ENCODE results near the gene ADAM15. TPM values are rescaled to one million over a fixed set of nuclear protein-coding genes. Genes with fewer than 3 reads are reported as not detected.

The ADAM15 gene
- total RNA-seq, 4 donors from 2014 or later, result 65.4 to 115 (median 100.0) TPM

DNA sequence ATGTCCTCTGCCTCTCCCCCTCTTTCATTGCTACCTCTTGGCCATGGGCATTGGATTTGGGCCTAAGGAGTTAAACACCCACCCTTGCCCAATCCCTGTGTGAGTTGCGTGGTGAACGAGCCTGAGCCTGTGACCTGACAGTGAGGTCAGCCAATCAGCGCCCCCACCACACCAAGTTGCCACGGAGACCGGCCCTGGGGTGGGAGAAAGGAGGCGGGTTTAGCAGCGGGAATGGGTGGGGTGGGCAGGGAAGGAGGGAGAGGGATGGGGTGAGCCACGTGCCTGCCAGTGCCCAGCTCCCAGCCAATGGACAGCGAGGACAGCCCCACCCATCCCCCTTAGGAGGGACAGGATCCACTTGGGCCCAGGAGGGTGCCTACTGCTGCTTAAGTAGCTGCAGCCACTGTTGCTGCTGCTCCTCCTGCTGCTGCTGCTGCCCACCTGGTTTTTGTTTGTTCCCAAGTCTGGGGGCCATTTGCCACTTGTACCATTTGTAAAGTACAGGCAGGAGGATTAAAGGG lies 39.0 kb upstream of the ADAM15 start:
- TF ChIP-seq POLR2A (IDR thresholded peaks at IDR 0.05) (no peak), POLR2AphosphoS5 (IDR thresholded peaks at IDR 0.05) (peak; percentile 33)
- no peaks in the 10 kb centered on the region for H3K9me3 ChIP-seq
- H3K4me3 ChIP-seq, result peak overlapping the region in 1 of 2 donors; percentile 4
- 40% methylated on average over 3 of the region's 9 CpGs; no CpG with 5 or more reads in 1 of the 2 donors for WGBS, 2 donors (ENCODE audit: low coverage in 1 of 2)
- peak overlapping the region; percentile 2 to 97 (median 76) for H3K27ac ChIP-seq
- peak; percentile 69 for ATAC-seq
- peaks cover 2 to 83% (median 38%) of the 10 kb centered on the region in 3 donors for H3K4me1 ChIP-seq
- H3K36me3 ChIP-seq, result peaks cover 0 to 28% of the 10 kb centered on the region in 2 donors
- no peaks in the 10 kb centered on the region for H3K27me3 ChIP-seq

- Histone ChIP-seq H3K36me3 (peaks cover 0 to 28% of the 10 kb centered on the region in 2 donors), H3K27ac (peak overlapping the region in 3 of 4 donors; percentile 64 to 97 (median 88)), H3K4me1 (peaks cover 2 to 83% (median 40%) of the 10 kb centered on the region in 3 donors), H3K9me3 (no peaks in the 10 kb centered on the region), H3K27me3 (no peaks in the 10 kb centered on the region), H3K4me3 (peak overlapping the region in 1 of 2 donors; percentile 4)
- no peak for ATAC-seq
- 63% methylated on average over 2 of the region's 3 CpGs; no CpG with 5 or more reads in 1 of the 2 donors for WGBS, 2 donors (ENCODE audit: low coverage in 1 of 2)
- TF ChIP-seq POLR2AphosphoS5 (IDR thresholded peaks at IDR 0.05) (no peak), CTCF (IDR thresholded peaks at IDR 0.05) (no peak), POLR2A (IDR thresholded peaks at IDR 0.05) (no peak), EP300 (IDR thresholded peaks at IDR 0.05) (no peak)
Observed at GRCh38 chr1:155012776-155013602, 38.1 kb upstream of the ADAM15 start.

DNA sequence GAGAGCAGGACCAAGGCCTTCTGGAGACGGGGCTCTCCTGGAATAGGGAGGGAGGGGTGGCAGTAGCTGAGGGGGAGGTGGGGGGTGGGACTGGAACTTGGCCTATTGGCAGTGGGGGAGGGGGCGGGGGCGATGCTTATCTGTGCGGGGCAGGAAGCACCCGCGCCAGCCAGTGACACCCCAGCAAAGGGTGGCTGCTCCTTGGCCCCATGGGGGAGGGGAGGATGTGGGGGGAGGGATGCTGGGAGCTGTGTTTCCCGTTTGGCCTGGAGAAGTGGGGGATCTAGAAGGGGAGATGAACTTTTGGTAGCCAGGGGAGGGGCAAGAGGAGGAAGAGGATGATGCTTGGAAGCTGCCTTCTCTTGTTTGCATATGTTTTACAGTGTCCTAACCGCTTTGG lies 37.5 kb upstream of the ADAM15 start:
- TF ChIP-seq EP300 (IDR thresholded peaks at IDR 0.05) (no peak), POLR2A (IDR thresholded peaks at IDR 0.05) (no peak), POLR2AphosphoS5 (IDR thresholded peaks at IDR 0.05) (no peak), CTCF (IDR thresholded peaks at IDR 0.05) (no peak)
- Histone ChIP-seq H3K9me3 (no peaks in the 10 kb centered on the region), H3K4me3 (no peak overlapping the region), H3K27me3 (no peaks in the 10 kb centered on the region), H3K36me3 (peaks cover 0 to 28% of the 10 kb centered on the region in 2 donors), H3K4me1 (peaks cover 2 to 83% (median 43%) of the 10 kb centered on the region in 3 donors), H3K27ac (peak overlapping the region in 2 of 4 donors; percentile 88 to 97)
- 53% methylated on average over 5 of the region's 8 CpGs; no CpG with 5 or more reads in 1 of the 2 donors for WGBS, 2 donors (ENCODE audit: low coverage in 1 of 2)
- no peak for ATAC-seq

DNA sequence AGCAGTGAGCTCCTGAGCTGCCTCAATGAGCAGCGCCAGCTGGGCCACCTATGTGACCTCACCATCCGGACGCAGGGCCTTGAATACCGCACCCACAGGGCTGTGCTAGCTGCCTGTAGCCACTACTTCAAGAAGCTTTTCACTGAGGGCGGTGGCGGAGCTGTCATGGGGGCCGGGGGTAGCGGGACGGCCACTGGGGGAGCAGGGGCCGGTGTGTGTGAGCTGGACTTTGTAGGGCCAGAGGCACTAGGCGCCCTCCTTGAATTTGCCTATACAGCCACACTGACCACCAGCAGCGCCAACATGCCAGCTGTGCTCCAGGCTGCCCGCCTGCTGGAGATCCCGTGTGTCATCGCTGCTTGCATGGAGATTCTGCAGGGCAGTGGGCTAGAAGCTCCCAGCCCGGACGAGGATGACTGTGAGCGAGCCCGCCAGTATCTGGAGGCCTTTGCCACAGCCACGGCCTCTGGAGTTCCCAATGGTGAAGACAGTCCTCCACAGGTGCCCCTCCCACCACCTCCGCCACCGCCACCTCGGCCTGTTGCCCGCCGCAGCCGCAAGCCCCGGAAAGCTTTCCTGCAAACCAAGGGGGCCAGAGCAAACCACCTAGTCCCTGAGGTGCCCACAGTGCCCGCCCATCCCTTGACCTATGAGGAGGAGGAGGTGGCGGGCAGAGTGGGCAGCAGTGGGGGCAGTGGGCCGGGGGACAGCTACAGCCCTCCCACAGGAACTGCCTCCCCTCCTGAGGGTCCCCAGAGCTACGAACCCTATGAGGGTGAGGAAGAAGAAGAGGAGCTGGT lies 36.2 kb upstream of the ADAM15 start:
- no peaks in the 10 kb centered on the region for H3K9me3 ChIP-seq
- no peak for ATAC-seq
- H3K4me1 ChIP-seq, result peaks cover 2 to 78% (median 43%) of the 10 kb centered on the region in 3 donors
- no peak overlapping the region for H3K4me3 ChIP-seq
- no peaks in the 10 kb centered on the region for H3K27me3 ChIP-seq
- H3K36me3 ChIP-seq, result peaks cover 0 to 28% of the 10 kb centered on the region in 2 donors
- peak overlapping the region in 2 of 4 donors; percentile 88 to 90 for H3K27ac ChIP-seq
- TF ChIP-seq CTCF (IDR thresholded peaks at IDR 0.05), result no peak
- TF ChIP-seq POLR2A (IDR thresholded peaks at IDR 0.05), result no peak
- TF ChIP-seq POLR2AphosphoS5 (IDR thresholded peaks at IDR 0.05), result no peak
- no peak for TF ChIP-seq EP300 (IDR thresholded peaks at IDR 0.05)
- no CpG with 5 or more reads among the region's 31 CpGs for WGBS, 2 donors (ENCODE audit: low coverage in 1 of 2)

Measured in gastroesophageal sphincter (tissue), 4 donors.